HL-60 (cell line): ENCODE results near the gene RAET1L.

Experiments
- CTCF ChIP-seq: IDR thresholded peaks from one replicate; pipeline ENCODE4 v1.5.1; 2011; ENCODE audit warnings: low read length, control low read depth, inconsistent platforms; ENCODE audit not compliant: insufficient read depth
- GABPA ChIP-seq: IDR thresholded peaks from 2 replicates; pipeline ENCODE4 v1.6.1; 2012; ENCODE audit warnings: low read depth
- POLR2AphosphoS5 ChIP-seq: IDR thresholded peaks from 2 replicates; pipeline ENCODE4 v1.6.1; 2012; ENCODE audit warnings: low read depth
- TF ChIP-seq, protein P1 (sequence below): IDR thresholded peaks from 2 replicates; pipeline ENCODE4 v1.6.1; 2012; ENCODE audit warnings: low read depth; ENCODE audit not compliant: insufficient replicate concordance

DNA sequence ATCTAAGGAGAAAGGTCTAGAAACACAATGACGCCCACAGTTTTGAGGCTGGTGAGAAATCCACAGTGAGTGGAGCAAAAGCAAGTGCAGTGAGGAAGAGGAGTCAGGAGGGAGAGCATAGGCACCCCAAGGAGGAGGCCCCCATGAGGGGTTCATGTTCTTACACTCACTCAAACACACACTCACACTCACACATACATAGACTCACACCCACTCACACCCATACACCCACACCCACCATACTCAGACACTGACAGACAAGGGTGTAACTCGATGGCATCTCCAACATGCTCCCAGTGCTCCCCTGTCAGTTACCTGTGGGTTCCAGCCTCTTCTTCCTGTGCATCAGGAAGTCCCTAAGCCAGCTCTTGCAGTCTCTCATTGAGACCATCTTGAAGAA lies 39.8 kb upstream of the RAET1L start:
- TF ChIP-seq CTCF = no peak
- TF ChIP-seq, protein P1, sequence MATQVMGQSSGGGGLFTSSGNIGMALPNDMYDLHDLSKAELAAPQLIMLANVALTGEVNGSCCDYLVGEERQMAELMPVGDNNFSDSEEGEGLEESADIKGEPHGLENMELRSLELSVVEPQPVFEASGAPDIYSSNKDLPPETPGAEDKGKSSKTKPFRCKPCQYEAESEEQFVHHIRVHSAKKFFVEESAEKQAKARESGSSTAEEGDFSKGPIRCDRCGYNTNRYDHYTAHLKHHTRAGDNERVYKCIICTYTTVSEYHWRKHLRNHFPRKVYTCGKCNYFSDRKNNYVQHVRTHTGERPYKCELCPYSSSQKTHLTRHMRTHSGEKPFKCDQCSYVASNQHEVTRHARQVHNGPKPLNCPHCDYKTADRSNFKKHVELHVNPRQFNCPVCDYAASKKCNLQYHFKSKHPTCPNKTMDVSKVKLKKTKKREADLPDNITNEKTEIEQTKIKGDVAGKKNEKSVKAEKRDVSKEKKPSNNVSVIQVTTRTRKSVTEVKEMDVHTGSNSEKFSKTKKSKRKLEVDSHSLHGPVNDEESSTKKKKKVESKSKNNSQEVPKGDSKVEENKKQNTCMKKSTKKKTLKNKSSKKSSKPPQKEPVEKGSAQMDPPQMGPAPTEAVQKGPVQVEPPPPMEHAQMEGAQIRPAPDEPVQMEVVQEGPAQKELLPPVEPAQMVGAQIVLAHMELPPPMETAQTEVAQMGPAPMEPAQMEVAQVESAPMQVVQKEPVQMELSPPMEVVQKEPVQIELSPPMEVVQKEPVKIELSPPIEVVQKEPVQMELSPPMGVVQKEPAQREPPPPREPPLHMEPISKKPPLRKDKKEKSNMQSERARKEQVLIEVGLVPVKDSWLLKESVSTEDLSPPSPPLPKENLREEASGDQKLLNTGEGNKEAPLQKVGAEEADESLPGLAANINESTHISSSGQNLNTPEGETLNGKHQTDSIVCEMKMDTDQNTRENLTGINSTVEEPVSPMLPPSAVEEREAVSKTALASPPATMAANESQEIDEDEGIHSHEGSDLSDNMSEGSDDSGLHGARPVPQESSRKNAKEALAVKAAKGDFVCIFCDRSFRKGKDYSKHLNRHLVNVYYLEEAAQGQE = no peak
- TF ChIP-seq POLR2AphosphoS5 = no peak
- TF ChIP-seq GABPA = no peak
